K562 (cell line): ENCODE measurements around the gene UHMK1. TPM values are rescaled to one million over a fixed set of nuclear protein-coding genes. Genes with fewer than 3 reads are reported as not detected.
A peak's percentile ranks its signal among the peaks of the same experiment; 100 is the strongest.

Source experiments
- ADNP ChIP-seq: fragments of 200-800 bp; sonication (Bioruptor generic); IDR thresholded peaks from 2 replicates; pipeline ENCODE4 v1.6.1; 2016; ENCODE audit warnings: missing genetic modification characterization, missing compliant biosample characterization
- ATF3 ChIP-seq, 2 experiments: fragments of 450-650 bp in 1 of 2; sonication (generic) in 1 of 2; formaldehyde crosslinking in 1 of 2; IDR thresholded peaks in 1 of 2; conservative IDR thresholded peaks in 1 of 2; 2 replicates each; pipeline versions ENCODE4 v1.6.1 to v1.8.1; 2016 to 2023; ENCODE audit warnings: mild to moderate bottlenecking in 2 of 2, moderate library complexity in 2 of 2, inconsistent platforms in 1 of 2, missing genetic modification reagents in 1 of 2
- ETV5 ChIP-seq: sonication (generic); formaldehyde crosslinking; IDR thresholded peaks from 2 replicates; pipeline ENCODE4 v1.4.0; 2020; ENCODE audit warnings: low read depth, mild to moderate bottlenecking, missing genetic modification reagents
- HNRNPL ChIP-seq: fragments of 200-400 bp; formaldehyde crosslinking; IDR thresholded peaks from 2 replicates; pipeline ENCODE4 v1.6.1; 2017; ENCODE audit warnings: low read depth, mild to moderate bottlenecking, low read length
- ILK ChIP-seq: fragments of 450-650 bp; IDR thresholded peaks from 2 replicates; pipeline ENCODE4 v1.6.1; 2016; ENCODE audit warnings: missing genetic modification characterization, low read depth, mild to moderate bottlenecking, missing compliant biosample characterization, moderate library complexity, borderline replicate concordance
- MAZ ChIP-seq, 2 experiments: fragments of 450-650 bp in 1 of 2; sonication (generic) in 1 of 2; formaldehyde crosslinking; IDR thresholded peaks in 1 of 2; conservative IDR thresholded peaks in 1 of 2; 2 replicates each; pipeline versions ENCODE4 v1.4.0 to v1.5.0; 2020; ENCODE audit warnings: mild to moderate bottlenecking in 1 of 2, missing genetic modification reagents in 1 of 2
- NONO ChIP-seq, 2 experiments: fragments of 200-400 bp in 1 of 2; fragments of 450-650 bp in 1 of 2; formaldehyde crosslinking in 1 of 2; IDR thresholded peaks; 2 replicates each; pipeline ENCODE4 v1.6.1; 2017; ENCODE audit warnings: low read depth in 2 of 2, mild to moderate bottlenecking in 2 of 2, moderate library complexity in 2 of 2, low read length in 1 of 2
- PCBP2 ChIP-seq: fragments of 200-400 bp; formaldehyde crosslinking; IDR thresholded peaks from 2 replicates; pipeline ENCODE4 v1.6.1; 2018; ENCODE audit warnings: low read length, low read depth, mild to moderate bottlenecking, moderate library complexity; ENCODE audit not compliant: poor library complexity, severe bottlenecking
- PHB2 ChIP-seq: fragments of 450-650 bp; IDR thresholded peaks from 2 replicates; pipeline ENCODE4 v1.6.1; 2017; ENCODE audit warnings: low read depth
- RBM15 ChIP-seq: fragments of 200-400 bp; formaldehyde crosslinking; IDR thresholded peaks from 2 replicates; pipeline ENCODE4 v1.6.1; 2018; ENCODE audit warnings: mild to moderate bottlenecking, low read length, moderate library complexity; ENCODE audit not compliant: insufficient read depth
- SAFB ChIP-seq: fragments of 200-400 bp; formaldehyde crosslinking; IDR thresholded peaks from 2 replicates; pipeline ENCODE4 v1.6.1; 2017; ENCODE audit warnings: low read depth, low read length, borderline replicate concordance
- SREBF2 ChIP-seq: sonication (generic); formaldehyde crosslinking; IDR thresholded peaks from 2 replicates; pipeline ENCODE4 v1.4.0; 2020; ENCODE audit warnings: mild to moderate bottlenecking, missing genetic modification reagents
- TSHZ1 ChIP-seq: fragments of 250-450 bp; sonication (Bioruptor Pico); IDR thresholded peaks from 2 replicates; pipeline ENCODE4 v1.4.0; 2020; ENCODE audit warnings: mild to moderate bottlenecking, moderate library complexity
- USF1 ChIP-seq: sonication (generic); formaldehyde crosslinking; IDR thresholded peaks from 2 replicates; pipeline ENCODE4 v1.9.0; 2022; ENCODE audit warnings: mild to moderate bottlenecking, missing genetic modification reagents
- ZNF184 ChIP-seq: sonication (generic); formaldehyde crosslinking; IDR thresholded peaks from 2 replicates; pipeline ENCODE4 v1.5.0; 2020; ENCODE audit warnings: missing genetic modification reagents
- ZNF239 ChIP-seq: fragments of 250-450 bp; sonication (Bioruptor Pico); IDR thresholded peaks from 2 replicates; pipeline ENCODE4 v1.4.0; 2020; ENCODE audit warnings: mild to moderate bottlenecking
- ZNF639 ChIP-seq, 2 experiments: fragments of 200-800 bp in 1 of 2; sonication (Bioruptor generic) in 1 of 2; sonication (generic) in 1 of 2; formaldehyde crosslinking in 1 of 2; IDR thresholded peaks in 1 of 2; conservative IDR thresholded peaks in 1 of 2; 2 replicates each; pipeline versions ENCODE4 v1.5.0 to v1.6.1; 2016 to 2020; ENCODE audit warnings: missing compliant biosample characterization in 1 of 2, missing genetic modification characterization in 1 of 2, missing genetic modification reagents in 1 of 2
- ZNF696 ChIP-seq: fragments of 250-450 bp; sonication (Bioruptor Pico); conservative IDR thresholded peaks from 2 replicates; pipeline ENCODE4 v1.4.0; 2020; ENCODE audit warnings: mild to moderate bottlenecking, moderate library complexity
- ZSCAN29 ChIP-seq: fragments of 450-650 bp; IDR thresholded peaks from 2 replicates; pipeline ENCODE4 v1.6.1; 2017
- polyA plus RNA-seq, 8 experiments: library from polyadenylated mRNA; depleted of rRNA in 4 of 8; stranded (reverse) in 5 of 8; unstranded in 3 of 8; fragments of >200 nt; fragmentation: Nextera tagmentation in 2 of 8; fragmentation: Illumina TruSeq in 1 of 8; extraction: Ambion mirVana in 2 of 8; extraction: Trizol in 1 of 8; gene quantifications; 2 replicates each; pipeline versions ENCODE4 v1.2.1 to v1.2.3, GENCODE V29; 2011 to 2014; ENCODE audit warnings: inconsistent platforms in 1 of 8, missing spikeins in 1 of 8
- total RNA-seq, 7 experiments: library from RNA; depleted of rRNA in 6 of 7; stranded (reverse); fragments of >200 nt in 6 of 7; fragmentation: Illumina TruSeq in 2 of 7; extraction: Trizol in 2 of 7; gene quantifications; 2 replicates each; pipeline versions ENCODE4 v1.2.1 to v1.2.3, GENCODE V29; 2011 to 2021; ENCODE audit warnings: low replicate concordance in 1 of 7

UHMK1 gene
- total and polyA plus RNA-seq, 9 of the 15 experiments (the other 6 are each of a cell fraction or from before 2014, with no cell fraction given), result 13.1 to 72.4 (median 38.3) TPM

GRCh38 chr1:162561616-162562469 lies 64.2 kb downstream of the UHMK1 start, which contains the start of gene UAP1 (continued):
- TF ChIP-seq MAZ (CRISPR knock-in tag; conservative IDR thresholded peaks at IDR 0.05 in 1 of 2, IDR thresholded peaks at IDR 0.05 in 1 of 2) (peak; percentile 78 to 99; a peak in 3 of 4 replicates), ZNF696 (CRISPR knock-in tag) (no peak), SAFB (peak; percentile 71; the same call in 1 of the 2 replicates), HNRNPL (peak; percentile 48; the same call in 1 of the 2 replicates), USF1 (CRISPR knock-in tag) (peak; percentile 64), ZSCAN29 (0 out of 2 replicates have a peak, but pooled peaks have one; percentile 66), NONO (IDR thresholded peaks at IDR 0.05; ENCODE audit: low read depth in 2 of 2, low read length in 1 of 2) (peak; percentile 83 to 100), TSHZ1 (CRISPR knock-in tag) (no peak), RBM15 (no peak), ZNF239 (CRISPR knock-in tag) (no peak), ZNF639 (CRISPR knock-in tag; conservative IDR thresholded peaks at IDR 0.05 in 1 of 2, IDR thresholded peaks at IDR 0.05 in 1 of 2) (peak in 1 of 2 experiments; percentile 87; a peak in 2 of 4 replicates), ATF3 (IDR thresholded peaks at IDR 0.05) (no peak), ATF3 (CRISPR knock-in tag; conservative IDR thresholded peaks at IDR 0.05) (no peak), PHB2 (no peak), PCBP2 (peak; percentile 13), ETV5 (CRISPR knock-in tag) (peak; percentile 52; the same call in 1 of the 2 replicates), ILK (tag) (no peak), SREBF2 (CRISPR knock-in tag) (no peak), ADNP (tag) (no peak), ZNF184 (CRISPR knock-in tag) (no peak)
